GM23338 (cell line): Measurements from ENCODE around the gene EVL. TPM values are rescaled to one million over a fixed set of nuclear protein-coding genes. Genes with fewer than 3 reads are reported as not detected.

ENCODE experiments used
- ATAC-seq: fragments of 200-7000 bp; cut with Tn5 transposase; 3 replicates; pipeline ENCODE4 v1.9.1; 2020
- DNase-seq: peaks from one replicate; pipeline ENCODE4 v3.0.0-alpha.2; 2015; ENCODE audit warnings: low spot score
- H2AFZ ChIP-seq: fragments of 200-600 bp; sonication (generic); 2 replicates; pipeline ENCODE4 v1.8.0; 2016; ENCODE audit warnings: antibody characterized with exemption, mild to moderate bottlenecking, moderate library complexity
- H3F3A ChIP-seq: fragments of 200-600 bp; sonication (generic); replicated peaks from 2 replicates; pipeline ENCODE4 v1.8.0; 2017; ENCODE audit warnings: antibody characterized with exemption, mixed run types, low read depth
- H3K27ac ChIP-seq: fragments of 200-600 bp; sonication (generic); 2 replicates; pipeline ENCODE4 v1.6.1; 2016; ENCODE audit warnings: low read depth
- H3K27me3 ChIP-seq: fragments of 200-600 bp; sonication (generic); 2 replicates; pipeline ENCODE4 v1.8.0; 2016; ENCODE audit warnings: mild to moderate bottlenecking, mixed run types, moderate library complexity; ENCODE audit not compliant: insufficient read depth
- H3K36me3 ChIP-seq: fragments of 200-600 bp; sonication (generic); 2 replicates; pipeline ENCODE4 v1.8.0; 2016; ENCODE audit warnings: mild to moderate bottlenecking; ENCODE audit not compliant: insufficient read depth
- H3K4me1 ChIP-seq: fragments of 200-600 bp; sonication (generic); 2 replicates; pipeline ENCODE4 v1.8.0; 2016; ENCODE audit warnings: mild to moderate bottlenecking, moderate library complexity; ENCODE audit not compliant: insufficient read depth
- H3K4me2 ChIP-seq: fragments of 200-600 bp; sonication (generic); 2 replicates; pipeline ENCODE4 v1.7.1; 2017; ENCODE audit warnings: mixed run types
- H3K4me3 ChIP-seq: fragments of 200-600 bp; sonication (generic); 2 replicates; pipeline ENCODE4 v1.6.1; 2016; ENCODE audit warnings: mixed run types
- H3K79me2 ChIP-seq: fragments of 200-600 bp; sonication (generic); replicated peaks from 2 replicates; pipeline ENCODE4 v1.8.0; 2017; ENCODE audit warnings: mild to moderate bottlenecking; ENCODE audit not compliant: insufficient read depth
- H3K9me2 ChIP-seq: fragments of 200-600 bp; sonication (generic); 2 replicates; pipeline ENCODE4 v1.8.0; 2017; ENCODE audit not compliant: insufficient read depth
- H4K20me1 ChIP-seq: fragments of 200-600 bp; sonication (generic); replicated peaks from 2 replicates; pipeline ENCODE4 v1.8.0; 2017; ENCODE audit warnings: mild to moderate bottlenecking; ENCODE audit not compliant: insufficient read depth
- H3K27ac Mint-ChIP-seq: 2 replicates; pipeline ENCODE4 v1.8.0; 2020; ENCODE audit warnings: inconsistent platforms, mild to moderate bottlenecking, moderate library complexity, mixed read lengths
- H3K27me3 Mint-ChIP-seq: 3 replicates; pipeline ENCODE4 v1.8.0; 2022; ENCODE audit warnings: low read depth, mild to moderate bottlenecking, moderate library complexity, mixed read lengths, inconsistent platforms; ENCODE audit not compliant: insufficient read depth, poor library complexity
- H3K36me3 Mint-ChIP-seq: 3 replicates; pipeline ENCODE4 v1.8.0; 2021; ENCODE audit warnings: low read depth, mild to moderate bottlenecking, inconsistent platforms, moderate library complexity, mixed read lengths
- H3K4me1 Mint-ChIP-seq: 3 replicates; pipeline ENCODE4 v1.8.0; 2020; ENCODE audit warnings: mild to moderate bottlenecking, inconsistent platforms, mixed read lengths
- H3K4me3 Mint-ChIP-seq: 3 replicates; pipeline ENCODE4 v1.8.0; 2021; ENCODE audit warnings: moderate library complexity, mild to moderate bottlenecking, inconsistent platforms, mixed read lengths
- H3K9me3 Mint-ChIP-seq: 3 replicates; pipeline ENCODE4 v1.8.0; 2020; ENCODE audit warnings: moderate library complexity, mild to moderate bottlenecking, inconsistent platforms, mixed read lengths
- CREB1 ChIP-seq: fragments of 250-450 bp; sonication (Bioruptor Pico); IDR thresholded peaks from 2 replicates; pipeline ENCODE4 v1.5.0; 2020; ENCODE audit warnings: low read depth, mild to moderate bottlenecking, moderate library complexity
- EZH2 ChIP-seq: fragments of 200-600 bp; sonication (generic); IDR thresholded peaks from one replicate; pipeline ENCODE4 v1.8.0; 2017; ENCODE audit warnings: antibody characterized with exemption, mild to moderate bottlenecking, low read depth; ENCODE audit not compliant: unreplicated experiment
- EZH2phosphoT487 ChIP-seq: fragments of 200-600 bp; sonication (generic); IDR thresholded peaks from one replicate; pipeline ENCODE4 v1.8.1; 2018; ENCODE audit warnings: antibody characterized with exemption; ENCODE audit not compliant: unreplicated experiment
- JUNB ChIP-seq: IDR thresholded peaks from one replicate; pipeline ENCODE4 v1.6.1; 2016; ENCODE audit warnings: antibody characterized with exemption; ENCODE audit not compliant: unreplicated experiment
- NANOG ChIP-seq: IDR thresholded peaks from 2 replicates; pipeline ENCODE4 v1.6.1; 2016; ENCODE audit warnings: antibody characterized with exemption, borderline replicate concordance
- POLR2AphosphoS5 ChIP-seq: IDR thresholded peaks from 2 replicates; pipeline ENCODE4 v1.6.1; 2016; ENCODE audit warnings: antibody characterized with exemption, low read depth
- STAT1 ChIP-seq: IDR thresholded peaks from one replicate; pipeline ENCODE4 v1.6.1; 2016; ENCODE audit warnings: antibody characterized with exemption; ENCODE audit not compliant: unreplicated experiment
- ZNF114 ChIP-seq: fragments of 250-450 bp; sonication (Bioruptor Pico); IDR thresholded peaks from 2 replicates; pipeline ENCODE4 v1.5.0; 2020; ENCODE audit warnings: mild to moderate bottlenecking, moderate library complexity
- ZNF331 ChIP-seq: fragments of 250-450 bp; sonication (Bioruptor Pico); IDR thresholded peaks from 2 replicates; pipeline ENCODE4 v1.5.0; 2020; ENCODE audit warnings: low read depth, mild to moderate bottlenecking, moderate library complexity
- polyA plus RNA-seq: library from polyadenylated mRNA; unstranded; fragments of >200 nt; fragmentation: Nextera tagmentation; extraction: Ambion mirVana; gene quantifications from 2 replicates; pipeline ENCODE4 v1.2.1, GENCODE V29; 2016
- total RNA-seq: library from RNA; depleted of rRNA; stranded (reverse); fragments of >200 nt; shearing (Covaris generic); gene quantifications from 2 replicates; pipeline ENCODE4 v1.2.3, GENCODE V29; 2014
- TF ChIP-seq, protein P1 (sequence below): IDR thresholded peaks from 2 replicates; pipeline ENCODE4 v1.6.1; 2016; ENCODE audit warnings: antibody characterized with exemption
- TF ChIP-seq, protein P2 (sequence below): fragments of 250-450 bp; sonication (Bioruptor Pico); IDR thresholded peaks from 2 replicates; pipeline ENCODE4 v1.5.0; 2020; ENCODE audit warnings: mild to moderate bottlenecking, moderate library complexity
- TF ChIP-seq, protein P3 (sequence below): IDR thresholded peaks from one replicate; pipeline ENCODE4 v1.6.1; 2018; ENCODE audit warnings: antibody characterized with exemption; ENCODE audit not compliant: unreplicated experiment
- TF ChIP-seq, protein P4 (sequence below), 2 experiments: fragments of 200-600 bp in 1 of 2; sonication (generic) in 1 of 2; conservative IDR thresholded peaks; 2 replicates each; pipeline versions ENCODE4 v1.5.1 to v1.6.1; 2016 to 2017; ENCODE audit warnings: antibody characterized with exemption in 2 of 2, low read depth in 2 of 2, mild to moderate bottlenecking in 2 of 2, moderate library complexity in 1 of 2

Gene EVL
- total and polyA plus RNA-seq, 2 experiments from 2014 or later = 28.2 to 50.5 TPM

DNA sequence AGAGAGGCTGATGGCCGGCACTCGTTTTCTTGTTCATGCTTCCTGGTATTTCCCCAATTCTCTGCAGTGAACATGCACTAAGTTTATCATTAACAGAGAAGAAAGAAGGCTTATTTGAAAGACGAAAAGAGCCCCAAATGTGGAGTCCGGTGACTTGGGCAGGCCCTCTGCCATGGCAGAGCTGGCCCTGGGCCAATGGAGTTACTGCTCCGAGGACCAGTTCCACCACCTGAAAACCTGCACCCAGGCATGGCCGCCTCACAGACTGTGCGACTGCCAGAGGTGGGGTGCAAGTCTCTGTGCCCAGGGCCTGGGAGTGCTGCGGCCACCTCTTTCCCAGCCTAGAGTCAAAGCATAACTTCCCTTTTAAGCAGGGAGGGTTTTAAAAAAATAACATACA, 69.4 kb downstream of the EVL start:
- no peak for TF ChIP-seq ZNF114 (CRISPR knock-in tag)
- TF ChIP-seq, protein P1, sequence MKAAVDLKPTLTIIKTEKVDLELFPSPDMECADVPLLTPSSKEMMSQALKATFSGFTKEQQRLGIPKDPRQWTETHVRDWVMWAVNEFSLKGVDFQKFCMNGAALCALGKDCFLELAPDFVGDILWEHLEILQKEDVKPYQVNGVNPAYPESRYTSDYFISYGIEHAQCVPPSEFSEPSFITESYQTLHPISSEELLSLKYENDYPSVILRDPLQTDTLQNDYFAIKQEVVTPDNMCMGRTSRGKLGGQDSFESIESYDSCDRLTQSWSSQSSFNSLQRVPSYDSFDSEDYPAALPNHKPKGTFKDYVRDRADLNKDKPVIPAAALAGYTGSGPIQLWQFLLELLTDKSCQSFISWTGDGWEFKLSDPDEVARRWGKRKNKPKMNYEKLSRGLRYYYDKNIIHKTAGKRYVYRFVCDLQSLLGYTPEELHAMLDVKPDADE = no peak
- no peak for TF ChIP-seq JUNB
- TF ChIP-seq, protein P2, sequence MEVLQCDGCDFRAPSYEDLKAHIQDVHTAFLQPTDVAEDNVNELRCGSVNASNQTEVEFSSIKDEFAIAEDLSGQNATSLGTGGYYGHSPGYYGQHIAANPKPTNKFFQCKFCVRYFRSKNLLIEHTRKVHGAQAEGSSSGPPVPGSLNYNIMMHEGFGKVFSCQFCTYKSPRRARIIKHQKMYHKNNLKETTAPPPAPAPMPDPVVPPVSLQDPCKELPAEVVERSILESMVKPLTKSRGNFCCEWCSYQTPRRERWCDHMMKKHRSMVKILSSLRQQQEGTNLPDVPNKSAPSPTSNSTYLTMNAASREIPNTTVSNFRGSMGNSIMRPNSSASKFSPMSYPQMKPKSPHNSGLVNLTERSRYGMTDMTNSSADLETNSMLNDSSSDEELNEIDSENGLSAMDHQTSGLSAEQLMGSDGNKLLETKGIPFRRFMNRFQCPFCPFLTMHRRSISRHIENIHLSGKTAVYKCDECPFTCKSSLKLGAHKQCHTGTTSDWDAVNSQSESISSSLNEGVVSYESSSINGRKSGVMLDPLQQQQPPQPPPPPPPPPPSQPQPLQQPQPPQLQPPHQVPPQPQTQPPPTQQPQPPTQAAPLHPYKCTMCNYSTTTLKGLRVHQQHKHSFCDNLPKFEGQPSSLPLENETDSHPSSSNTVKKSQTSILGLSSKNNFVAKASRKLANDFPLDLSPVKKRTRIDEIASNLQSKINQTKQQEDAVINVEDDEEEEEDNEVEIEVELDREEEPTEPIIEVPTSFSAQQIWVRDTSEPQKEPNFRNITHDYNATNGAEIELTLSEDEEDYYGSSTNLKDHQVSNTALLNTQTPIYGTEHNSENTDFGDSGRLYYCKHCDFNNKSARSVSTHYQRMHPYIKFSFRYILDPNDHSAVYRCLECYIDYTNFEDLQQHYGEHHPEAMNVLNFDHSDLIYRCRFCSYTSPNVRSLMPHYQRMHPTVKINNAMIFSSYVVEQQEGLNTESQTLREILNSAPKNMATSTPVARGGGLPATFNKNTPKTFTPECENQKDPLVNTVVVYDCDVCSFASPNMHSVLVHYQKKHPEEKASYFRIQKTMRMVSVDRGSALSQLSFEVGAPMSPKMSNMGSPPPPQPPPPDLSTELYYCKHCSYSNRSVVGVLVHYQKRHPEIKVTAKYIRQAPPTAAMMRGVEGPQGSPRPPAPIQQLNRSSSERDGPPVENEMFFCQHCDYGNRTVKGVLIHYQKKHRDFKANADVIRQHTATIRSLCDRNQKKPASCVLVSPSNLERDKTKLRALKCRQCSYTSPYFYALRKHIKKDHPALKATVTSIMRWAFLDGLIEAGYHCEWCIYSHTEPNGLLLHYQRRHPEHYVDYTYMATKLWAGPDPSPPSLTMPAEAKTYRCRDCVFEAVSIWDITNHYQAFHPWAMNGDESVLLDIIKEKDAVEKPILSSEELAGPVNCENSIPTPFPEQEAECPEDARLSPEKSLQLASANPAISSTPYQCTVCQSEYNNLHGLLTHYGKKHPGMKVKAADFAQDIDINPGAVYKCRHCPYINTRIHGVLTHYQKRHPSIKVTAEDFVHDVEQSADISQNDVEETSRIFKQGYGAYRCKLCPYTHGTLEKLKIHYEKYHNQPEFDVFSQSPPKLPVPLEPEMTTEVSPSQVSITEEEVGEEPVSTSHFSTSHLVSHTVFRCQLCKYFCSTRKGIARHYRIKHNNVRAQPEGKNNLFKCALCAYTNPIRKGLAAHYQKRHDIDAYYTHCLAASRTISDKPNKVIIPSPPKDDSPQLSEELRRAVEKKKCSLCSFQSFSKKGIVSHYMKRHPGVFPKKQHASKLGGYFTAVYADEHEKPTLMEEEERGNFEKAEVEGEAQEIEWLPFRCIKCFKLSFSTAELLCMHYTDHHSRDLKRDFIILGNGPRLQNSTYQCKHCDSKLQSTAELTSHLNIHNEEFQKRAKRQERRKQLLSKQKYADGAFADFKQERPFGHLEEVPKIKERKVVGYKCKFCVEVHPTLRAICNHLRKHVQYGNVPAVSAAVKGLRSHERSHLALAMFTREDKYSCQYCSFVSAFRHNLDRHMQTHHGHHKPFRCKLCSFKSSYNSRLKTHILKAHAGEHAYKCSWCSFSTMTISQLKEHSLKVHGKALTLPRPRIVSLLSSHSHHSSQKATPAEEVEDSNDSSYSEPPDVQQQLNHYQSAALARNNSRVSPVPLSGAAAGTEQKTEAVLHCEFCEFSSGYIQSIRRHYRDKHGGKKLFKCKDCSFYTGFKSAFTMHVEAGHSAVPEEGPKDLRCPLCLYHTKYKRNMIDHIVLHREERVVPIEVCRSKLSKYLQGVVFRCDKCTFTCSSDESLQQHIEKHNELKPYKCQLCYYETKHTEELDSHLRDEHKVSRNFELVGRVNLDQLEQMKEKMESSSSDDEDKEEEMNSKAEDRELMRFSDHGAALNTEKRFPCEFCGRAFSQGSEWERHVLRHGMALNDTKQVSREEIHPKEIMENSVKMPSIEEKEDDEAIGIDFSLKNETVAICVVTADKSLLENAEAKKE (CRISPR knock-in tag) = no peak
- TF ChIP-seq, protein P3, sequence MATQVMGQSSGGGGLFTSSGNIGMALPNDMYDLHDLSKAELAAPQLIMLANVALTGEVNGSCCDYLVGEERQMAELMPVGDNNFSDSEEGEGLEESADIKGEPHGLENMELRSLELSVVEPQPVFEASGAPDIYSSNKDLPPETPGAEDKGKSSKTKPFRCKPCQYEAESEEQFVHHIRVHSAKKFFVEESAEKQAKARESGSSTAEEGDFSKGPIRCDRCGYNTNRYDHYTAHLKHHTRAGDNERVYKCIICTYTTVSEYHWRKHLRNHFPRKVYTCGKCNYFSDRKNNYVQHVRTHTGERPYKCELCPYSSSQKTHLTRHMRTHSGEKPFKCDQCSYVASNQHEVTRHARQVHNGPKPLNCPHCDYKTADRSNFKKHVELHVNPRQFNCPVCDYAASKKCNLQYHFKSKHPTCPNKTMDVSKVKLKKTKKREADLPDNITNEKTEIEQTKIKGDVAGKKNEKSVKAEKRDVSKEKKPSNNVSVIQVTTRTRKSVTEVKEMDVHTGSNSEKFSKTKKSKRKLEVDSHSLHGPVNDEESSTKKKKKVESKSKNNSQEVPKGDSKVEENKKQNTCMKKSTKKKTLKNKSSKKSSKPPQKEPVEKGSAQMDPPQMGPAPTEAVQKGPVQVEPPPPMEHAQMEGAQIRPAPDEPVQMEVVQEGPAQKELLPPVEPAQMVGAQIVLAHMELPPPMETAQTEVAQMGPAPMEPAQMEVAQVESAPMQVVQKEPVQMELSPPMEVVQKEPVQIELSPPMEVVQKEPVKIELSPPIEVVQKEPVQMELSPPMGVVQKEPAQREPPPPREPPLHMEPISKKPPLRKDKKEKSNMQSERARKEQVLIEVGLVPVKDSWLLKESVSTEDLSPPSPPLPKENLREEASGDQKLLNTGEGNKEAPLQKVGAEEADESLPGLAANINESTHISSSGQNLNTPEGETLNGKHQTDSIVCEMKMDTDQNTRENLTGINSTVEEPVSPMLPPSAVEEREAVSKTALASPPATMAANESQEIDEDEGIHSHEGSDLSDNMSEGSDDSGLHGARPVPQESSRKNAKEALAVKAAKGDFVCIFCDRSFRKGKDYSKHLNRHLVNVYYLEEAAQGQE = no peak
- no peak for TF ChIP-seq EZH2phosphoT487
- TF ChIP-seq EZH2 = no peak
- TF ChIP-seq POLR2AphosphoS5 = no peak
- no peak for TF ChIP-seq CREB1 (CRISPR knock-in tag)
- TF ChIP-seq STAT1 = no peak
- TF ChIP-seq, protein P4, sequence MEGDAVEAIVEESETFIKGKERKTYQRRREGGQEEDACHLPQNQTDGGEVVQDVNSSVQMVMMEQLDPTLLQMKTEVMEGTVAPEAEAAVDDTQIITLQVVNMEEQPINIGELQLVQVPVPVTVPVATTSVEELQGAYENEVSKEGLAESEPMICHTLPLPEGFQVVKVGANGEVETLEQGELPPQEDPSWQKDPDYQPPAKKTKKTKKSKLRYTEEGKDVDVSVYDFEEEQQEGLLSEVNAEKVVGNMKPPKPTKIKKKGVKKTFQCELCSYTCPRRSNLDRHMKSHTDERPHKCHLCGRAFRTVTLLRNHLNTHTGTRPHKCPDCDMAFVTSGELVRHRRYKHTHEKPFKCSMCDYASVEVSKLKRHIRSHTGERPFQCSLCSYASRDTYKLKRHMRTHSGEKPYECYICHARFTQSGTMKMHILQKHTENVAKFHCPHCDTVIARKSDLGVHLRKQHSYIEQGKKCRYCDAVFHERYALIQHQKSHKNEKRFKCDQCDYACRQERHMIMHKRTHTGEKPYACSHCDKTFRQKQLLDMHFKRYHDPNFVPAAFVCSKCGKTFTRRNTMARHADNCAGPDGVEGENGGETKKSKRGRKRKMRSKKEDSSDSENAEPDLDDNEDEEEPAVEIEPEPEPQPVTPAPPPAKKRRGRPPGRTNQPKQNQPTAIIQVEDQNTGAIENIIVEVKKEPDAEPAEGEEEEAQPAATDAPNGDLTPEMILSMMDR (conservative IDR thresholded peaks at IDR 0.05; ENCODE audit: low read depth in 2 of 2) = no peak
- no peak for TF ChIP-seq NANOG
- TF ChIP-seq ZNF331 = no peak
- Histone ChIP-seq H3F3A (no peaks in the 10 kb centered on the region), H3K79me2 (no peaks in the 10 kb centered on the region), H4K20me1 (no peaks in the 10 kb centered on the region; the same call in 1 of the 2 replicates), H3K27ac (no peak overlapping the region), H2AFZ (no peak overlapping the region), H3K4me3 (no peak overlapping the region), H3K4me2 (no peak overlapping the region), H3K27me3 (no peaks in the 10 kb centered on the region), H3K4me1 (peaks cover 4% of the 10 kb centered on the region; the same call in 1 of the 2 replicates), H3K36me3 (no peaks in the 10 kb centered on the region), H3K9me2 (no peaks in the 10 kb centered on the region)
- Mint-ChIP-seq H3K27ac (no peak overlapping the region), H3K27me3 (peaks cover 8% of the 10 kb centered on the region), H3K9me3 (no peaks in the 10 kb centered on the region; the same call in 2 of the 3 replicates), H3K4me1 (peaks cover 11% of the 10 kb centered on the region), H3K36me3 (peaks cover 3% of the 10 kb centered on the region; the same call in 2 of the 3 replicates), H3K4me3 (no peak overlapping the region)
- ATAC-seq (no peak), DNase-seq (no peak)
